22Rv1 (cell line): ENCODE results near the gene SVOPL.

Source experiments
- H3K27ac ChIP-seq: fragments of 450-650 bp; 2 replicates; pipeline ENCODE4 v1.5.1; 2017
- ZFX ChIP-seq: fragments of 450-650 bp; IDR thresholded peaks from 2 replicates; pipeline ENCODE4 v1.6.1; 2017; ENCODE audit warnings: antibody characterized with exemption, borderline replicate concordance
- TF ChIP-seq, protein P1 (sequence below): fragments of 450-650 bp; IDR thresholded peaks from 2 replicates; pipeline ENCODE4 v1.5.1; 2017; ENCODE audit warnings: mild to moderate bottlenecking

The SVOPL gene

GRCh38 chr7:138550337-138550736 lies 150.8 kb downstream of the SVOPL start:
- H3K27ac ChIP-seq, result no peak overlapping the region
- no peak for TF ChIP-seq ZFX
- TF ChIP-seq, protein P1, sequence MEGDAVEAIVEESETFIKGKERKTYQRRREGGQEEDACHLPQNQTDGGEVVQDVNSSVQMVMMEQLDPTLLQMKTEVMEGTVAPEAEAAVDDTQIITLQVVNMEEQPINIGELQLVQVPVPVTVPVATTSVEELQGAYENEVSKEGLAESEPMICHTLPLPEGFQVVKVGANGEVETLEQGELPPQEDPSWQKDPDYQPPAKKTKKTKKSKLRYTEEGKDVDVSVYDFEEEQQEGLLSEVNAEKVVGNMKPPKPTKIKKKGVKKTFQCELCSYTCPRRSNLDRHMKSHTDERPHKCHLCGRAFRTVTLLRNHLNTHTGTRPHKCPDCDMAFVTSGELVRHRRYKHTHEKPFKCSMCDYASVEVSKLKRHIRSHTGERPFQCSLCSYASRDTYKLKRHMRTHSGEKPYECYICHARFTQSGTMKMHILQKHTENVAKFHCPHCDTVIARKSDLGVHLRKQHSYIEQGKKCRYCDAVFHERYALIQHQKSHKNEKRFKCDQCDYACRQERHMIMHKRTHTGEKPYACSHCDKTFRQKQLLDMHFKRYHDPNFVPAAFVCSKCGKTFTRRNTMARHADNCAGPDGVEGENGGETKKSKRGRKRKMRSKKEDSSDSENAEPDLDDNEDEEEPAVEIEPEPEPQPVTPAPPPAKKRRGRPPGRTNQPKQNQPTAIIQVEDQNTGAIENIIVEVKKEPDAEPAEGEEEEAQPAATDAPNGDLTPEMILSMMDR, result no peak

DNA sequence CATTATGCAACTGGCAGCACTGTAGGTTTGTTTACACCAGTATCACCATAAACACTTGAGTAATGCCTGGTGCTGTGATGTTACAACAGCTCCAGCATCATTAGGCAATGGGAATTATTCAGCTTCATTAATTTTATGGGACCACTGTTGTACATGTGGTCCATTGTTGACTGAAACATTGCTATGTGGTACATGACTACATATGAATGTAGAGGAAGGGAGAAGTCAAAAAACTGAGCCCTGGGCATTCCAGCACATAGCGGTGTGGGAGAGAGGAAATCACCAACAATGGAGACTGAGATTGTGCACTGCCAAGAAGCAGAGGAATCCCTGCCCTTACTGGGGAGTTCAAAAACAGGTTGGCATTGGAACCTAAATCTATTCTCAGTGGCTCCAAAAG lies 152.1 kb downstream of the SVOPL start:
- H3K27ac ChIP-seq, result no peak overlapping the region

GRCh38 chr7:138546829-138547228 lies 154.3 kb downstream of the SVOPL start:
- no peak for TF ChIP-seq ZFX
- TF ChIP-seq, protein P1, result no peak
- no peak overlapping the region for H3K27ac ChIP-seq

More for the DNA sequence above, 152.1 kb downstream of the SVOPL start:
- TF ChIP-seq, protein P1, result no peak
- no peak for TF ChIP-seq ZFX

DNA sequence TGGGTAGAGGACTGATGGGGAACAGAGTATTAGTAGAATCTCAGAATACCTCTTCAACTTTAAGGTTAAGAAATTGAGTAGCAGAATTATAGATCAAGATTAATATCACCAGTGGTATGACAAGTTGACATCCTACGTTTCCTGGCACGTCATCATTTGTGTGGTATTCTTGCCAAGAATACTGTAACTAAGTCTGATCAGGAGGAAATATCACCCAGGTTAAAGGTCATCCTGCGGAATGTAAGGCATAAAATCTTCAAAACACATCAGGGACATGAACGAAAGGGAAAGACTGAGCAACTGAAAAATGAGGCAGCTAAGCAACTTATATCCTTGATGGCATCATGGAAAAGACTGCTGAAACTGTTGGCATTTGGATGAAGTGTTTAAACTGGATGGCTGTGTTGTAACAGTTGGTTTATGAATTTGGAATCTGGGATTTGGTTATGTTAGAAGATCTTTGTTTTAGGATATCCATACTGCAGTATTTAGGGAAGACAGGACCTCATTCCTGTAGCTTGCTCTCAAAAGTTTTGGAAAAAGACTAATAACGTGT lies 155.0 kb downstream of the SVOPL start:
- H3K27ac ChIP-seq, result no peak overlapping the region
- TF ChIP-seq ZFX, result no peak
- TF ChIP-seq, protein P1, result no peak

GRCh38 chr7:138545123-138545522 lies 156.0 kb downstream of the SVOPL start:
- no peak overlapping the region for H3K27ac ChIP-seq
- no peak for TF ChIP-seq ZFX
- TF ChIP-seq, protein P1, result no peak
